ENCODE results near the gene HDAC4. TPM values are rescaled to one million over a fixed set of nuclear protein-coding genes. Genes with fewer than 3 reads are reported as not detected.
A peak's percentile ranks its signal among the peaks of the same experiment; 100 is the strongest.

HDAC4 gene
- total RNA-seq, 4 donors from 2014 or later = 12.9 to 91.6 (median 39.8) TPM

DNA sequence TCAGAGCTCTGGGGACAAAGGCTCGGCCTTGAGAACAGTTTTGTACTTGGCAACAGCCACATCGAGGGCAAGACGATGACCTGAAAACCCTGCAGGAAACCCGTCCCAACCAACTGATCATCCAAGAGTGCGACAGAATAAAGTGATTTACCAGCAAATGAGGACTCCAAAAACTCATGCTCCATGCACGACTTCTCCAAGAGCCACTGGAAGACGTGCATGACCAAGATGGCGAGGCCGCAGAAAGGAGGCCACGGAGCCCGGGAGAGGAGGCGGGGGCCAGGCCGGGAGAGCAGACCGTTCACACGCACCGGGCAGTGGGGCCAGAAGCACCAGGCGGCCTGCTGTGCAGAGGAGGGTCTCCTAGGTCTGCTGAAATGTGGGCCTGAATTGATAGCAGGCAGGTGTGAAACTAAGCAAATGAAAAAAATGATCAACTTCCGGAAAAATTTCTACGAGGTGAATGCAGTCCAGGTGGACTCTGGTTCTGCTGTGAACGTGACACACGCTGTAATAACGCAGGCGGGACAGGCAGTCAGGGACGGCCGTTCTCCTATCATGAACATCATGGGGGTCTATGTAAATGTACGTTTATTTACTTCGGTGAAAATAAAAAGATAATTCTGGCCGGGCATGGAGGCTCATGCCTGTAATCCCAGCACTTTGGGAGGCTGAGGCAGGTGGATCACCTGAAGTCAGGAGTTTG is 252.2 kb downstream of the HDAC4 start:
- Histone ChIP-seq H3K9me3 (no peaks in the 10 kb centered on the region), H3K36me3 (peaks cover 0 to 3% of the 10 kb centered on the region in 2 donors), H3K4me3 (replicated peaks in 1 of 3) (no peak overlapping the region), H3K27me3 (no peaks in the 10 kb centered on the region), H3K27ac (no peak overlapping the region), H3K4me1 (peaks cover 0 to 6% of the 10 kb centered on the region in 2 donors)
- WGBS, 2 donors = 96 to 97% methylated on average over 28 of the region's 28 CpGs
- intact Hi-C loops (cut with DNase I) = loop anchor here (10.0 kb wide), 1 partner anchor 246 kb away; no protein-coding TSS in a partner anchor
- no peak for DNase-seq
- TF ChIP-seq POLR2A (IDR thresholded peaks at IDR 0.05) = no peak
- TF ChIP-seq, protein P1, sequence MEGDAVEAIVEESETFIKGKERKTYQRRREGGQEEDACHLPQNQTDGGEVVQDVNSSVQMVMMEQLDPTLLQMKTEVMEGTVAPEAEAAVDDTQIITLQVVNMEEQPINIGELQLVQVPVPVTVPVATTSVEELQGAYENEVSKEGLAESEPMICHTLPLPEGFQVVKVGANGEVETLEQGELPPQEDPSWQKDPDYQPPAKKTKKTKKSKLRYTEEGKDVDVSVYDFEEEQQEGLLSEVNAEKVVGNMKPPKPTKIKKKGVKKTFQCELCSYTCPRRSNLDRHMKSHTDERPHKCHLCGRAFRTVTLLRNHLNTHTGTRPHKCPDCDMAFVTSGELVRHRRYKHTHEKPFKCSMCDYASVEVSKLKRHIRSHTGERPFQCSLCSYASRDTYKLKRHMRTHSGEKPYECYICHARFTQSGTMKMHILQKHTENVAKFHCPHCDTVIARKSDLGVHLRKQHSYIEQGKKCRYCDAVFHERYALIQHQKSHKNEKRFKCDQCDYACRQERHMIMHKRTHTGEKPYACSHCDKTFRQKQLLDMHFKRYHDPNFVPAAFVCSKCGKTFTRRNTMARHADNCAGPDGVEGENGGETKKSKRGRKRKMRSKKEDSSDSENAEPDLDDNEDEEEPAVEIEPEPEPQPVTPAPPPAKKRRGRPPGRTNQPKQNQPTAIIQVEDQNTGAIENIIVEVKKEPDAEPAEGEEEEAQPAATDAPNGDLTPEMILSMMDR (IDR thresholded peaks at IDR 0.05) = no peak

DNA sequence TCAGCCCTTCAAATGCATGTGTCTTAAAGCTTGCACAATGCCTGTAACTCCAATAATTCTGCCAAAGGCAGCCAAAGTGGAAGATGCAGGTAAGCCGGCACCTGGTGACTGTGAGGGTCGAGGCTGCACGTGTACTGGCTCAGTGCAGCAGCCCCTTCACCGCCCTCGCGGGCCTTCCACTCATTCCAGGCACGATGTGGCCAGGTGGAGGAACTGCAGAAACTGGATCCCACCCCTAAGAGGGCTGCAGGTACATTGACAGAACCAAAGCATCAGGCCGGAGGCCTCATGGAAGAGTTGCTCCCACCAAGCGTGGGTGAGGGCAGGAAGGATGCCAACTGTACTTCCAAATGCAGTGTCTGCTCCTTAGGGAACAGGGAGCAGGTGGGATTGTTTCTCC is 253.4 kb downstream of the HDAC4 start:
- Histone ChIP-seq H3K27me3 (no peaks in the 10 kb centered on the region), H3K27ac (no peak overlapping the region), H3K4me3 (replicated peaks in 1 of 3) (no peak overlapping the region), H3K9me3 (no peaks in the 10 kb centered on the region), H3K36me3 (peaks cover 0 to 2% of the 10 kb centered on the region in 2 donors), H3K4me1 (peaks cover 0 to 6% of the 10 kb centered on the region in 2 donors)
- TF ChIP-seq POLR2A (IDR thresholded peaks at IDR 0.05) = no peak
- TF ChIP-seq, protein P1 (IDR thresholded peaks at IDR 0.05) = no peak
- intact Hi-C loops (cut with DNase I) = loop anchor here (10.0 kb wide), 1 partner anchor 247 kb away; no protein-coding TSS in a partner anchor
- DNase-seq = no peak
- 89 to 94% methylated on average over 7 to 9 of the region's 9 CpGs for WGBS, 2 donors

DNA sequence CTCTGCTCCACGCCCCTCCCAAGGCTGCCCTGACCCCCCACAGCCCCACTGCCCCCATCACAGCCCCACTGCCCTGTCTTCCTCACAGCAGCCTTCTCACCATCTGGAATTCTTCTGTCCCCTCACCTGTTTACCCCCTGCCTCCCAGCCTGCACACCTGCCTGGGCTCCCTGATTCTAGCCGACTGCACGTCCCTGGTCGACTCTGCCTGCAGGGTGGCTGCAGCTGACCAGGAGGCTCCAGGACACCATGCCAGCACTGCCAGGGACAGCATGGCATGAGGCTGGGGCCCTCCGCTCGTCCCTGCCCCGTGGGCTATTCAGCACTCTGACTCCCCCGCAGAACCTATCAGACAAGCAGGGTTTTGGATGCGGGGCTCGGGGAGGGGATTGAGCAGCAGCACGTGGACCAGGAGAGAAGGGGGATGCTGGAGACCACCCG is 254.1 kb downstream of the HDAC4 start:
- H3K4me3 ChIP-seq (replicated peaks in 1 of 3) = no peak overlapping the region
- 94 to 100% methylated on average over 7 to 12 of the region's 12 CpGs for WGBS, 2 donors
- H3K27ac ChIP-seq = no peak overlapping the region
- H3K27me3 ChIP-seq = no peaks in the 10 kb centered on the region
- intact Hi-C loops (cut with DNase I) = loop anchor here (10.0 kb wide), 1 partner anchor 248 kb away; no protein-coding TSS in a partner anchor
- peaks cover 0 to 2% of the 10 kb centered on the region in 2 donors for H3K36me3 ChIP-seq
- TF ChIP-seq, protein P1 (IDR thresholded peaks at IDR 0.05) = no peak
- no peak for TF ChIP-seq POLR2A (IDR thresholded peaks at IDR 0.05)
- DNase-seq = no peak
- no peaks in the 10 kb centered on the region for H3K9me3 ChIP-seq
- peaks cover 0 to 6% of the 10 kb centered on the region in 2 donors for H3K4me1 ChIP-seq

DNA sequence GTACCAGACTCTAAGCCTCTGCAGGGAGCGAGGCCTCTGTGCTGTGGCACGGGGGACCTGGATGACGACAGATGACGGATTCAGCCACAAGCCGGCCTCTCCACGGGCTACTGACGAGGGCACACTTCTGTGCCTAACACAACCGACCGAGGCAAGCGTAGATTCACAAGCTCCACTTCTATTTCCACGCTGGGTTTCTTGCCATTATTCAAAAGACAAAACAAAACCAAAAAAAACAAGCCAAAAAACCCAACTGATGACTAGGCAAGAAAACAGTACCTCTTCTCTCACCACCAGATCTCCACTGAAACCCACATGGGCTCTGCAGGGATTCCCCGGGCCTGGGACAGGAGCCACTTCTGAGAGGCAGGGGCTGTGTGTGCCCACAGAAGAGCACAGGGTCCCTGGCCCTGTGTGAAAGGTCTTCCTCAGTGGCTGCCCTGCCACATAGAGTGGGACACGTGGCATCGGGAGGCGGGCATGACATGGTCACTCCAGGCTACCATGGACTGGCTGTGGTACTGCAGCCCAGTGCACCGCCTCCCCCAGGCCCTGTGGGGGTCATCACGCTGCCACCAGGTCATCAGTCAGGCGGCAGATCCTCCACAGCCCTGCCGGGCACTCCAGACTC is 254.7 kb downstream of the HDAC4 start:
- Histone ChIP-seq H3K27ac (no peak overlapping the region), H3K36me3 (peaks cover 0 to 2% of the 10 kb centered on the region in 2 donors), H3K27me3 (no peaks in the 10 kb centered on the region), H3K4me3 (replicated peaks in 1 of 3) (no peak overlapping the region), H3K9me3 (no peaks in the 10 kb centered on the region), H3K4me1 (peaks cover 0 to 6% of the 10 kb centered on the region in 2 donors)
- intact Hi-C loops (cut with DNase I) = loop anchor here (10.0 kb wide), 1 partner anchor 249 kb away; no protein-coding TSS in a partner anchor
- TF ChIP-seq POLR2A (IDR thresholded peaks at IDR 0.05) = no peak
- TF ChIP-seq, protein P1 (IDR thresholded peaks at IDR 0.05) = no peak
- DNase-seq = peak; percentile 48 to 53
- 57 to 60% methylated on average over 18 of the region's 19 CpGs for WGBS, 2 donors

DNA sequence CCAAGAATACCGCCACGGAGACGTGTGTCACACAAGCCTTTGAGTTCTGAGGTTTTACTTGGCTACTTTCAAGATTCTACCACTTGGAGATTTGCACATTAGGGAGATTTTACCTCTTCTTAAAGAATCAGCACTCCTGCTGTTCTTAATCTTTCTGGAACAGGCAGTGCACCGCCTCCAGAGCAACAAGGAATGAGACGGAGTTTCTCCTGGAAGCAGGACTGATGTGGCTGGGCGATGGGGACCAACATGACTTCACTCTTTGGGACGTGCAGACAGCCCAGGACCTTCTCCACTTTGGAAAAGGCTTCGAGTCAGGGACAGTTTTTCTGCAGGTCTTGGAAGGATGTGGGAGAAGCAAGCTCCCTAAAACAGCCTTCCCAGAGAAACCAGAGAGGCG is 255.2 kb downstream of the HDAC4 start:
- Histone ChIP-seq H3K9me3 (no peaks in the 10 kb centered on the region), H3K4me3 (replicated peaks in 1 of 3) (no peak overlapping the region), H3K27ac (no peak overlapping the region), H3K27me3 (no peaks in the 10 kb centered on the region), H3K36me3 (peaks cover 0 to 2% of the 10 kb centered on the region in 2 donors), H3K4me1 (peaks cover 0 to 6% of the 10 kb centered on the region in 2 donors)
- TF ChIP-seq, protein P1 (IDR thresholded peaks at IDR 0.05) = no peak
- TF ChIP-seq POLR2A (IDR thresholded peaks at IDR 0.05) = no peak
- WGBS, 2 donors = 91 to 98% methylated on average over 9 of the region's 9 CpGs
- no peak for DNase-seq
- intact Hi-C loops (cut with DNase I) = loop anchor here (10.0 kb wide), 1 partner anchor 249 kb away; no protein-coding TSS in a partner anchor
